Mesothelial cell of epicardium (in vitro differentiated cells): ENCODE measurements around the gene ARID4A. TPM values are rescaled to one million over a fixed set of nuclear protein-coding genes. Genes with fewer than 3 reads are reported as not detected.

Experiments used
- DNase-seq, 2 experiments: peaks; one replicate each; pipeline ENCODE4 v3.0.0; 2021; ENCODE audit warnings: low spot score in 2 of 2; ENCODE audit not compliant: unreplicated experiment in 2 of 2
- H3K27ac Mint-ChIP-seq: 2 replicates; pipeline ENCODE4 v1.8.0; 2021; ENCODE audit warnings: mixed read lengths
- H3K27me3 Mint-ChIP-seq: 2 replicates; pipeline ENCODE4 v1.8.0; 2021; ENCODE audit warnings: low read depth, mixed read lengths
- H3K36me3 Mint-ChIP-seq: 2 replicates; pipeline ENCODE4 v1.8.0; 2021; ENCODE audit warnings: mixed read lengths
- H3K4me1 Mint-ChIP-seq: 2 replicates; pipeline ENCODE4 v1.8.0; 2021; ENCODE audit warnings: mixed read lengths
- H3K4me3 Mint-ChIP-seq: 2 replicates; pipeline ENCODE4 v1.8.0; 2021; ENCODE audit warnings: mild to moderate bottlenecking, moderate library complexity, mixed read lengths
- H3K9me3 Mint-ChIP-seq: 2 replicates; pipeline ENCODE4 v1.8.0; 2021; ENCODE audit warnings: mixed read lengths
- total RNA-seq: library from RNA; stranded (reverse); gene quantifications from 3 replicates; pipeline ENCODE4 v1.2.1, GENCODE V29; 2021
- TF ChIP-seq, protein P1 (sequence below): fragments of 200-600 bp; sonication (generic); IDR thresholded peaks from one replicate; pipeline ENCODE4 v1.5.0; 2021; ENCODE audit warnings: antibody characterized with exemption; ENCODE audit not compliant: unreplicated experiment

ARID4A gene
- total RNA-seq, 1 donor from 2014 or later, result 32.9 TPM

- no peak overlapping the region for H3K27ac Mint-ChIP-seq
- no peaks in the 10 kb centered on the region for H3K27me3 Mint-ChIP-seq
- H3K36me3 Mint-ChIP-seq, result peaks cover 41% of the 10 kb centered on the region
- TF ChIP-seq, protein P1, sequence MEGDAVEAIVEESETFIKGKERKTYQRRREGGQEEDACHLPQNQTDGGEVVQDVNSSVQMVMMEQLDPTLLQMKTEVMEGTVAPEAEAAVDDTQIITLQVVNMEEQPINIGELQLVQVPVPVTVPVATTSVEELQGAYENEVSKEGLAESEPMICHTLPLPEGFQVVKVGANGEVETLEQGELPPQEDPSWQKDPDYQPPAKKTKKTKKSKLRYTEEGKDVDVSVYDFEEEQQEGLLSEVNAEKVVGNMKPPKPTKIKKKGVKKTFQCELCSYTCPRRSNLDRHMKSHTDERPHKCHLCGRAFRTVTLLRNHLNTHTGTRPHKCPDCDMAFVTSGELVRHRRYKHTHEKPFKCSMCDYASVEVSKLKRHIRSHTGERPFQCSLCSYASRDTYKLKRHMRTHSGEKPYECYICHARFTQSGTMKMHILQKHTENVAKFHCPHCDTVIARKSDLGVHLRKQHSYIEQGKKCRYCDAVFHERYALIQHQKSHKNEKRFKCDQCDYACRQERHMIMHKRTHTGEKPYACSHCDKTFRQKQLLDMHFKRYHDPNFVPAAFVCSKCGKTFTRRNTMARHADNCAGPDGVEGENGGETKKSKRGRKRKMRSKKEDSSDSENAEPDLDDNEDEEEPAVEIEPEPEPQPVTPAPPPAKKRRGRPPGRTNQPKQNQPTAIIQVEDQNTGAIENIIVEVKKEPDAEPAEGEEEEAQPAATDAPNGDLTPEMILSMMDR, result no peak
- H3K9me3 Mint-ChIP-seq, result no peaks in the 10 kb centered on the region
- no peak for DNase-seq
- no peak overlapping the region for H3K4me3 Mint-ChIP-seq
- H3K4me1 Mint-ChIP-seq, result no peaks in the 10 kb centered on the region
Observed at GRCh38 chr14:58367296-58367695, 68.9 kb downstream of the ARID4A start.

- Mint-ChIP-seq H3K4me1 (no peaks in the 10 kb centered on the region), H3K4me3 (no peak overlapping the region), H3K36me3 (peaks cover 42% of the 10 kb centered on the region), H3K9me3 (no peaks in the 10 kb centered on the region), H3K27ac (no peak overlapping the region), H3K27me3 (no peaks in the 10 kb centered on the region)
- no peak for DNase-seq
- TF ChIP-seq, protein P1, result no peak
Observed at GRCh38 chr14:58368956-58369355, 70.6 kb downstream of the ARID4A start.

- H3K27ac Mint-ChIP-seq, result no peak overlapping the region
- H3K36me3 Mint-ChIP-seq, result peaks cover 45% of the 10 kb centered on the region
- no peaks in the 10 kb centered on the region for H3K27me3 Mint-ChIP-seq
- H3K9me3 Mint-ChIP-seq, result peaks cover 13% of the 10 kb centered on the region
- H3K4me1 Mint-ChIP-seq, result no peaks in the 10 kb centered on the region
- TF ChIP-seq, protein P1, result no peak
- no peak overlapping the region for H3K4me3 Mint-ChIP-seq
- DNase-seq, result no peak
Observed at GRCh38 chr14:58376791-58377190, 78.4 kb downstream of the ARID4A start.

DNA sequence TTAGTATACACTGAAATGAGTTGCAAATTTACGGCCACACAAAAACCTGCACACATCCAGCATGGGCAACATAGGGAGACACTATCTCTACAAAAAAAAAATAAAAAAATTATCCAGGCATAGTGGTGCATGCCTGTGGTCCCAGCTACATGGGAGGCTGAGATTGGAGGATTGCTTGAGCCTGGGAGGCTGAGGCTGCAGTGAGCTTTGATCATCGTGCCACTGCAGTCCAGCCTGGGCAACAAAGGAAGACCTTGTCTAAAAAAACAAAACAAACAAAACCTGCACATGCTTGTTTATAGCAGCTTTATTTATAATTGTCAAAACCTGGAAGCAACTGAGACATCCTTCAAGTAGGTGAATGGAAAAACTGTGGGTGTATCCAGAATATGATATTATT is 92.5 kb downstream of the ARID4A start:
- TF ChIP-seq, protein P1, result no peak
- no peaks in the 10 kb centered on the region for H3K4me1 Mint-ChIP-seq
- no peak for DNase-seq
- H3K27ac Mint-ChIP-seq, result no peak overlapping the region
- H3K36me3 Mint-ChIP-seq, result peaks cover 4% of the 10 kb centered on the region
- H3K4me3 Mint-ChIP-seq, result no peak overlapping the region
- peaks cover 7% of the 10 kb centered on the region for H3K9me3 Mint-ChIP-seq
- no peaks in the 10 kb centered on the region for H3K27me3 Mint-ChIP-seq

DNA sequence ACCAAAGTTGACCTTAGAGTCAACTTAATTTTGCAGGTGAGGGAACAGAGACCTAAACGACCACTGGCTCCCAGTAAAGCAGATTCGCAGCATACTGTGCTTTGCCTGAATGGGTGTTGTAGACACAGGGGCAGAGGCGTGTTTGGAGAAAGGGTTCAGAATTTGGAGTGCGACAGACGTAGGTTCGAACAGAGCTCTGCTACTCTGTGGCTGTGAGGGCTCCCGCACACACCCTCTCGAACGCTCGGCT is 97.1 kb downstream of the ARID4A start:
- Mint-ChIP-seq H3K9me3 (no peaks in the 10 kb centered on the region), H3K36me3 (no peaks in the 10 kb centered on the region), H3K4me1 (peaks cover 4% of the 10 kb centered on the region), H3K27me3 (peaks cover 12% of the 10 kb centered on the region), H3K27ac (no peak overlapping the region), H3K4me3 (peak overlapping the region; percentile 59)
- TF ChIP-seq, protein P1, result no peak
- DNase-seq, result no peak
